ENCODE measurements around the gene NCAM2. TPM values are rescaled to one million over a fixed set of nuclear protein-coding genes. Genes with fewer than 3 reads are reported as not detected.

The NCAM2 gene
- total and polyA plus RNA-seq, 2 of the 4 experiments (the other 2 are of a cell fraction), result 2.7 to 5.0 TPM

- no peak overlapping the region for H3K14ac ChIP-seq (replicated peaks; ENCODE audit: low read depth, low read length)
- no peak overlapping the region for H3K56ac ChIP-seq (ENCODE audit: extremely low read depth, insufficient read depth, low read length)
- H2BK20ac ChIP-seq (ENCODE audit: low read depth, low read length), result no peak overlapping the region
- H2AFZ ChIP-seq (replicated peaks; ENCODE audit: low read length, poor library complexity), result no peak overlapping the region
- H2BK120ac ChIP-seq (ENCODE audit: low read depth, low read length), result no peak overlapping the region
- no CpG with 5 or more reads among the region's 5 CpGs for WGBS, 2 experiments (ENCODE audit: extremely low coverage in 2 of 2, insufficient read length in 1 of 2)
- H2AK5ac ChIP-seq (ENCODE audit: low read depth, low read length), result no peak overlapping the region
- H3K18ac ChIP-seq (ENCODE audit: low read depth, low read length), result no peak overlapping the region
- H3K27me3 ChIP-seq (ENCODE audit: control insufficient read depth, insufficient read depth, low read length), result no peaks in the 10 kb centered on the region
- no peak overlapping the region for H4K8ac ChIP-seq (ENCODE audit: low read depth in 2 of 2, low read length in 2 of 2)
- dilution Hi-C loops (cut with HindIII; ENCODE audit: low sequenced_read_pairs, unreplicated experiment), result no loop called here
- no TSS peak for BruUV-seq (replicated peaks)
- DNase-seq (no peak), ATAC-seq (ENCODE audit: low read depth) (peak; percentile 24; the same call in 1 of the 2 replicates)
- no peaks in the 10 kb centered on the region for H4K20me1 ChIP-seq (ENCODE audit: insufficient read depth, low read length)
- no peaks in the 10 kb centered on the region for H3K79me1 ChIP-seq (ENCODE audit: low read depth in 1 of 2, low read length in 2 of 2)
- H2BK5ac ChIP-seq (ENCODE audit: low read depth, low read length, poor library complexity, severe bottlenecking), result no peak overlapping the region
- H3K4me3 ChIP-seq (ENCODE audit: insufficient read depth, low read depth, low read length), result no peak overlapping the region
- no peak overlapping the region for H2BK15ac ChIP-seq (ENCODE audit: low read depth, low read length)
- no peaks in the 10 kb centered on the region for H3K36me3 ChIP-seq (ENCODE audit: control insufficient read depth, insufficient read depth, low read length)
- no peak overlapping the region for H3K4ac ChIP-seq (ENCODE audit: low read depth, low read length)
- in situ Hi-C loops (cut with MboI; ENCODE audit: low sequenced_read_pairs), result no loop called here
- no peaks in the 10 kb centered on the region for H3K9me3 ChIP-seq (ENCODE audit: control insufficient read depth, insufficient read depth, low read length)
- H3K27ac ChIP-seq (ENCODE audit: insufficient read depth, low read length), result no peak overlapping the region
- TF ChIP-seq, protein P1, sequence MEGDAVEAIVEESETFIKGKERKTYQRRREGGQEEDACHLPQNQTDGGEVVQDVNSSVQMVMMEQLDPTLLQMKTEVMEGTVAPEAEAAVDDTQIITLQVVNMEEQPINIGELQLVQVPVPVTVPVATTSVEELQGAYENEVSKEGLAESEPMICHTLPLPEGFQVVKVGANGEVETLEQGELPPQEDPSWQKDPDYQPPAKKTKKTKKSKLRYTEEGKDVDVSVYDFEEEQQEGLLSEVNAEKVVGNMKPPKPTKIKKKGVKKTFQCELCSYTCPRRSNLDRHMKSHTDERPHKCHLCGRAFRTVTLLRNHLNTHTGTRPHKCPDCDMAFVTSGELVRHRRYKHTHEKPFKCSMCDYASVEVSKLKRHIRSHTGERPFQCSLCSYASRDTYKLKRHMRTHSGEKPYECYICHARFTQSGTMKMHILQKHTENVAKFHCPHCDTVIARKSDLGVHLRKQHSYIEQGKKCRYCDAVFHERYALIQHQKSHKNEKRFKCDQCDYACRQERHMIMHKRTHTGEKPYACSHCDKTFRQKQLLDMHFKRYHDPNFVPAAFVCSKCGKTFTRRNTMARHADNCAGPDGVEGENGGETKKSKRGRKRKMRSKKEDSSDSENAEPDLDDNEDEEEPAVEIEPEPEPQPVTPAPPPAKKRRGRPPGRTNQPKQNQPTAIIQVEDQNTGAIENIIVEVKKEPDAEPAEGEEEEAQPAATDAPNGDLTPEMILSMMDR (conservative IDR thresholded peaks at IDR 0.05; ENCODE audit: low read depth, low read length), result no peak
- peak; percentile 72 for TF ChIP-seq CEBPB (IDR thresholded peaks at IDR 0.05; ENCODE audit: low read depth, low read length)
- H4K91ac ChIP-seq (ENCODE audit: insufficient read depth, low read depth, low read length), result no peak overlapping the region
- ChIA-PET POLR2A (ENCODE audit: unreplicated experiment) (no interaction called here), CTCF (no interaction called here)
- H2AK9ac ChIP-seq (replicated peaks; ENCODE audit: low read depth, low read length, poor library complexity), result no peak overlapping the region
- H3K4me2 ChIP-seq (ENCODE audit: low read depth, low read length), result no peak overlapping the region
- no peaks in the 10 kb centered on the region for H3K9me1 ChIP-seq (ENCODE audit: insufficient read depth, low read length)
- H3K4me1 ChIP-seq (ENCODE audit: control insufficient read depth, insufficient read depth, low read length), result no peaks in the 10 kb centered on the region
- intact Hi-C loops (cut with micrococcal nuclease), result no loop called here
- no peak overlapping the region for H3K23ac ChIP-seq (ENCODE audit: low read depth, low read length)
- H4K5ac ChIP-seq (ENCODE audit: low read depth, low read length), result no peak overlapping the region
- no peak overlapping the region for H3K9ac ChIP-seq (ENCODE audit: low read depth, low read length)
Measured at GRCh38 chr21:21028275-21028820, 30.1 kb downstream of the NCAM2 start.
